ENCODE results near the gene PRSS58.

- TF ChIP-seq CTCF (IDR thresholded peaks at IDR 0.05) (no peak), POLR2A (IDR thresholded peaks at IDR 0.05) (no peak)
Measured at GRCh38 chr7:142299237-142299781, 41.5 kb upstream of the PRSS58 start.

All from testis (tissue), 2 donors.